MM.1S (cell line): ENCODE results near the gene CCDC63.

Source experiments
- CTCF ChIP-seq: fragments of 300-600 bp; sonication (generic); IDR thresholded peaks from 2 replicates; pipeline ENCODE4 v1.5.1; 2016; ENCODE audit warnings: antibody characterized with exemption, low read length, mixed read lengths
- EZH2 ChIP-seq: fragments of 300-600 bp; sonication (generic); optimal IDR thresholded peaks from 2 replicates; pipeline ENCODE3; 2017; ENCODE audit warnings: low read depth, mild to moderate bottlenecking, antibody characterized with exemption, low read length, mixed read lengths

- TF ChIP-seq EZH2: no peak
- no peak for TF ChIP-seq CTCF
Observed at GRCh38 chr12:110883251-110883650, 36.5 kb downstream of the CCDC63 start.
